HepG2 (cell line): ENCODE results near the gene RPH3AL. TPM values are rescaled to one million over a fixed set of nuclear protein-coding genes. Genes with fewer than 3 reads are reported as not detected.

Source experiments
- FOXK2 ChIP-seq: fragments of 450-650 bp; IDR thresholded peaks from 2 replicates; pipeline ENCODE4 v1.6.1; 2016
- HDAC2 ChIP-seq: sonication (generic); formaldehyde crosslinking; IDR thresholded peaks from 2 replicates; pipeline ENCODE4 v1.4.0; 2020; ENCODE audit warnings: missing genetic modification reagents
- HNRNPLL ChIP-seq: fragments of 200-400 bp; formaldehyde crosslinking; IDR thresholded peaks from 2 replicates; pipeline ENCODE4 v1.6.1; 2017; ENCODE audit warnings: mild to moderate bottlenecking, low read depth, low read length; ENCODE audit not compliant: poor library complexity, severe bottlenecking
- KLF11 ChIP-seq: IDR thresholded peaks from 2 replicates; pipeline ENCODE4 v1.6.1; 2016; ENCODE audit warnings: missing compliant biosample characterization
- MLLT10 ChIP-seq: sonication (generic); formaldehyde crosslinking; IDR thresholded peaks from 2 replicates; pipeline ENCODE4 v1.4.0; 2020; ENCODE audit warnings: missing genetic modification reagents
- NFATC3 ChIP-seq: sonication (generic); formaldehyde crosslinking; IDR thresholded peaks from 2 replicates; pipeline ENCODE4 v1.5.1; 2020; ENCODE audit warnings: mild to moderate bottlenecking, missing genetic modification reagents
- PAWR ChIP-seq: sonication (generic); formaldehyde crosslinking; IDR thresholded peaks from 2 replicates; pipeline ENCODE4 v1.4.0; 2020; ENCODE audit warnings: missing genetic modification reagents, mild to moderate bottlenecking, borderline replicate concordance
- PHF21A ChIP-seq: sonication (generic); formaldehyde crosslinking; IDR thresholded peaks from 2 replicates; pipeline ENCODE4 v1.5.0; 2020; ENCODE audit warnings: mild to moderate bottlenecking, missing genetic modification reagents
- RBM39 ChIP-seq: fragments of 200-400 bp; formaldehyde crosslinking; IDR thresholded peaks from one replicate; pipeline ENCODE4 v1.6.1; 2018; ENCODE audit warnings: antibody characterized with exemption, mild to moderate bottlenecking, low read depth, low read length; ENCODE audit not compliant: poor library complexity, severe bottlenecking
- SAFB2 ChIP-seq: sonication (generic); formaldehyde crosslinking; IDR thresholded peaks from 2 replicates; pipeline ENCODE4 v1.5.1; 2020; ENCODE audit warnings: missing genetic modification reagents, low read depth, mild to moderate bottlenecking, borderline replicate concordance
- TBX3 ChIP-seq: fragments of 450-650 bp; IDR thresholded peaks from 2 replicates; pipeline ENCODE4 v1.6.1; 2017; ENCODE audit warnings: antibody characterized with exemption, mild to moderate bottlenecking, inconsistent platforms, borderline replicate concordance
- ZFP37 ChIP-seq: sonication (generic); formaldehyde crosslinking; IDR thresholded peaks from 2 replicates; pipeline ENCODE4 v1.4.0; 2020; ENCODE audit warnings: missing genetic modification reagents, borderline replicate concordance
- ZNF343 ChIP-seq: sonication (generic); formaldehyde crosslinking; IDR thresholded peaks from 2 replicates; pipeline ENCODE4 v1.4.0; 2020; ENCODE audit warnings: mild to moderate bottlenecking, missing genetic modification reagents
- ZNF761 ChIP-seq: sonication (generic); formaldehyde crosslinking; conservative IDR thresholded peaks from 2 replicates; pipeline ENCODE4 v1.4.0; 2020; ENCODE audit warnings: mild to moderate bottlenecking, missing genetic modification reagents
- polyA plus RNA-seq, 8 experiments: library from polyadenylated mRNA; depleted of rRNA in 3 of 8; stranded (reverse) in 7 of 8; unstranded in 1 of 8; fragments of >200 nt; fragmentation: Illumina TruSeq in 4 of 8; extraction: Trizol in 4 of 8; gene quantifications; 2 replicates each; pipeline versions ENCODE4 v1.2.1 to v1.2.3, GENCODE V29; 2011 to 2016; ENCODE audit warnings: low read depth in 4 of 8, missing spikeins in 1 of 8, mixed read lengths in 1 of 8; ENCODE audit not compliant: insufficient read depth in 1 of 8
- total RNA-seq, 5 experiments: library from RNA; depleted of rRNA; stranded (reverse); fragments of >200 nt; fragmentation: Illumina TruSeq; extraction: Trizol; gene quantifications; 2 replicates each; pipeline ENCODE4 v1.2.3, GENCODE V29; 2016; ENCODE audit warnings: low read depth in 1 of 5
- TF ChIP-seq, protein P1 (sequence below): sonication (generic); formaldehyde crosslinking; IDR thresholded peaks from 2 replicates; pipeline ENCODE4 v1.9.0; 2021; ENCODE audit warnings: missing genetic modification reagents, mild to moderate bottlenecking, borderline replicate concordance
- TF ChIP-seq, protein P2 (sequence below): sonication (generic); formaldehyde crosslinking; IDR thresholded peaks from 2 replicates; pipeline ENCODE4 v1.8.0; 2022; ENCODE audit warnings: missing genetic modification reagents, mild to moderate bottlenecking, inconsistent platforms, borderline replicate concordance
- TF ChIP-seq, protein P3 (sequence below): sonication (generic); formaldehyde crosslinking; IDR thresholded peaks from 2 replicates; pipeline ENCODE4 v1.4.0; 2020; ENCODE audit warnings: missing genetic modification reagents, low read depth, mild to moderate bottlenecking, borderline replicate concordance
- TF ChIP-seq, protein P4 (sequence below): sonication (generic); formaldehyde crosslinking; conservative IDR thresholded peaks from 2 replicates; pipeline ENCODE4 v1.4.0; 2020; ENCODE audit warnings: missing genetic modification reagents
- TF ChIP-seq, protein P5 (sequence below): sonication (generic); formaldehyde crosslinking; IDR thresholded peaks from 2 replicates; pipeline ENCODE4 v1.5.1; 2020; ENCODE audit warnings: missing genetic modification reagents, mild to moderate bottlenecking, borderline replicate concordance
- TF ChIP-seq, protein P6 (sequence below): sonication (generic); formaldehyde crosslinking; IDR thresholded peaks from 2 replicates; pipeline ENCODE4 v1.8.0; 2022; ENCODE audit warnings: missing genetic modification reagents, low read depth, mild to moderate bottlenecking, borderline replicate concordance
- TF ChIP-seq, protein P7 (sequence below): sonication (generic); formaldehyde crosslinking; IDR thresholded peaks from 2 replicates; pipeline ENCODE4 v1.5.0; 2020; ENCODE audit warnings: missing genetic modification reagents

Gene RPH3AL
- total and polyA plus RNA-seq, 2 of the 13 experiments (the other 11 are each of a cell fraction or from before 2014, with no cell fraction given): 7.8 to 16.4 TPM

DNA sequence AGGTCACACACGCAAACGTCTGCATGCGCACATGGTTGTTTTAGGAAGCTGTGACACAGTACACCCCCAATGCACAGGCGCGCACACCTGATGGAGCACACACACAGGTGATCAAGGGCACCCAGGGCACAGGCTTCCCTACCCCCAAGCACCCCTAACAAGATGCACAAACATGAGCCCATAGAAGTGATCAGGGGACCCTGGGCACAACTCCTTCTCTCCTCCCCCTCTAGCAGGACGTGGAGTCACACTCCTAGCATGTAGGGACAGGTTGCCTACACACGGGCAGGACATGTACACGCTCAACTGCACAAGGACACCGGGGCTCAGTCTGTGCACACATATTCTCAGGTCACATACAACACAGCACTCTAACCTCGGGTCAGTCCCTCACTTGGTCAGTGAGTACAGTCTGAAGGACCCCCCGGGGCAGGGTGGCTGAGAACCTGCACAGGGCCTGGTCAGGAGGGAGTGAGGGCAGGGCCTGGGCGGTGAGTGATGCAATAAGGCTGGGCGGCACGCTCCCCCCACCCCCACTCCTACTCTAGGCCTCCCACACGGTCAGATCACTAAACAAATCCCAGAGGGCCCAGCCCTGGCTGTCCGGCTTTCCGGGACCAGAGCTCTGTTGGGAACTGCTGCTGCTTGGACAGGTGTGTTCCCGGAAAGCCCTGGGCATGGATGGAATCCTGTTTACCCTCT lies 170.4 kb downstream of the RPH3AL start (continued):
- TF ChIP-seq, protein P1, sequence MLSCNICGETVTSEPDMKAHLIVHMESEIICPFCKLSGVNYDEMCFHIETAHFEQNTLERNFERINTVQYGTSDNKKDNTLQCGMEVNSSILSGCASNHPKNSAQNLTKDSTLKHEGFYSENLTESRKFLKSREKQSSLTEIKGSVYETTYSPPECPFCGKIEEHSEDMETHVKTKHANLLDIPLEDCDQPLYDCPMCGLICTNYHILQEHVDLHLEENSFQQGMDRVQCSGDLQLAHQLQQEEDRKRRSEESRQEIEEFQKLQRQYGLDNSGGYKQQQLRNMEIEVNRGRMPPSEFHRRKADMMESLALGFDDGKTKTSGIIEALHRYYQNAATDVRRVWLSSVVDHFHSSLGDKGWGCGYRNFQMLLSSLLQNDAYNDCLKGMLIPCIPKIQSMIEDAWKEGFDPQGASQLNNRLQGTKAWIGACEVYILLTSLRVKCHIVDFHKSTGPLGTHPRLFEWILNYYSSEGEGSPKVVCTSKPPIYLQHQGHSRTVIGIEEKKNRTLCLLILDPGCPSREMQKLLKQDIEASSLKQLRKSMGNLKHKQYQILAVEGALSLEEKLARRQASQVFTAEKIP (CRISPR knock-in tag): no peak
- TF ChIP-seq SAFB2 (no peak), FOXK2 (no peak), ZNF343 (no peak), ZFP37 (CRISPR knock-in tag) (no peak), PAWR (CRISPR knock-in tag) (no peak), ZNF761 (CRISPR knock-in tag) (no peak), TBX3 (no peak), KLF11 (no peak), MLLT10 (no peak), NFATC3 (CRISPR knock-in tag) (no peak), HDAC2 (CRISPR knock-in tag) (no peak), PHF21A (CRISPR knock-in tag) (0 out of 2 replicates have a peak, but pooled peaks have one; percentile 40), RBM39 (no peak), HNRNPLL (no peak)
- TF ChIP-seq, protein P2, sequence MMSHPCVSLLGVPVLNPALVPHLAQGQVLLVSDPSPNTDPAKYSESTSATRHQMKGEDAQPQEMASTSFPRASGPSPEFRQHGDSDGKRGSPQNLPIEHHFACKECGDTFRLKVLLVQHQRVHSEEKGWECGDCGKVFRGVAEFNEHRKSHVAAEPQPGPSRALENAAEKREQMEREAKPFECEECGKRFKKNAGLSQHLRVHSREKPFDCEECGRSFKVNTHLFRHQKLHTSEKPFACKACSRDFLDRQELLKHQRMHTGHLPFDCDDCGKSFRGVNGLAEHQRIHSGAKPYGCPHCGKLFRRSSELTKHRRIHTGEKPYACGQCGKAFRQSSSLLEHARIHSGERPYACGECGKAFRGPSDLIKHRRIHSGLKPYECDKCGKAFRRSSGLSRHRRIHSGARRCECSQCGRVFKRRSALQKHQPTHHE (CRISPR knock-in tag): no peak
- TF ChIP-seq, protein P3, sequence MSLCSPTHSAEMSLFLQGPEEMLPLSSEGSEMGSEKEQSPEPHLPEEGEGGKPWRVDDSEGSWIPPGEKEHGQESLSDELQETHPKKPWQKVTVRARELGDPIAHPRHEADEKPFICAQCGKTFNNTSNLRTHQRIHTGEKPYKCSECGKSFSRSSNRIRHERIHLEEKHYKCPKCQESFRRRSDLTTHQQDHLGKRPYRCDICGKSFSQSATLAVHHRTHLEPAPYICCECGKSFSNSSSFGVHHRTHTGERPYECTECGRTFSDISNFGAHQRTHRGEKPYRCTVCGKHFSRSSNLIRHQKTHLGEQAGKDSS (CRISPR knock-in tag): no peak
- TF ChIP-seq, protein P4, sequence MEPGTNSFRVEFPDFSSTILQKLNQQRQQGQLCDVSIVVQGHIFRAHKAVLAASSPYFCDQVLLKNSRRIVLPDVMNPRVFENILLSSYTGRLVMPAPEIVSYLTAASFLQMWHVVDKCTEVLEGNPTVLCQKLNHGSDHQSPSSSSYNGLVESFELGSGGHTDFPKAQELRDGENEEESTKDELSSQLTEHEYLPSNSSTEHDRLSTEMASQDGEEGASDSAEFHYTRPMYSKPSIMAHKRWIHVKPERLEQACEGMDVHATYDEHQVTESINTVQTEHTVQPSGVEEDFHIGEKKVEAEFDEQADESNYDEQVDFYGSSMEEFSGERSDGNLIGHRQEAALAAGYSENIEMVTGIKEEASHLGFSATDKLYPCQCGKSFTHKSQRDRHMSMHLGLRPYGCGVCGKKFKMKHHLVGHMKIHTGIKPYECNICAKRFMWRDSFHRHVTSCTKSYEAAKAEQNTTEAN (CRISPR knock-in tag): no peak
- TF ChIP-seq, protein P5, sequence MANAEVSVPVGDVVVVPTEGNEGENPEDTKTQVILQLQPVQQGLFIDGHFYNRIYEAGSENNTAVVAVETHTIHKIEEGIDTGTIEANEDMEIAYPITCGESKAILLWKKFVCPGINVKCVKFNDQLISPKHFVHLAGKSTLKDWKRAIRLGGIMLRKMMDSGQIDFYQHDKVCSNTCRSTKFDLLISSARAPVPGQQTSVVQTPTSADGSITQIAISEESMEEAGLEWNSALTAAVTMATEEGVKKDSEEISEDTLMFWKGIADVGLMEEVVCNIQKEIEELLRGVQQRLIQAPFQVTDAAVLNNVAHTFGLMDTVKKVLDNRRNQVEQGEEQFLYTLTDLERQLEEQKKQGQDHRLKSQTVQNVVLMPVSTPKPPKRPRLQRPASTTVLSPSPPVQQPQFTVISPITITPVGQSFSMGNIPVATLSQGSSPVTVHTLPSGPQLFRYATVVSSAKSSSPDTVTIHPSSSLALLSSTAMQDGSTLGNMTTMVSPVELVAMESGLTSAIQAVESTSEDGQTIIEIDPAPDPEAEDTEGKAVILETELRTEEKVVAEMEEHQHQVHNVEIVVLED (CRISPR knock-in tag): no peak
- TF ChIP-seq, protein P6, sequence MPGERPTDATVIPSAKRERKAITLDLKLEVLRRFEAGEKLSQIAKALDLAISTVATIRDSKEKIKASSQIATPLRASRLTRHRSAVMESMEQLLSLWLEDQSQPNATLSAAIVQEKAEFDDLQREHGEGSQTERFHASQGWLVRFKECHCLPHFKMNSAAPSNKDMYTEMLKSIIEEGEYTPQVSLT (CRISPR knock-in tag): no peak
- TF ChIP-seq, protein P7, sequence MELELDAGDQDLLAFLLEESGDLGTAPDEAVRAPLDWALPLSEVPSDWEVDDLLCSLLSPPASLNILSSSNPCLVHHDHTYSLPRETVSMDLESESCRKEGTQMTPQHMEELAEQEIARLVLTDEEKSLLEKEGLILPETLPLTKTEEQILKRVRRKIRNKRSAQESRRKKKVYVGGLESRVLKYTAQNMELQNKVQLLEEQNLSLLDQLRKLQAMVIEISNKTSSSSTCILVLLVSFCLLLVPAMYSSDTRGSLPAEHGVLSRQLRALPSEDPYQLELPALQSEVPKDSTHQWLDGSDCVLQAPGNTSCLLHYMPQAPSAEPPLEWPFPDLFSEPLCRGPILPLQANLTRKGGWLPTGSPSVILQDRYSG (CRISPR knock-in tag): no peak
